ENCODE measurements around the gene PMEPA1. TPM values are rescaled to one million over a fixed set of nuclear protein-coding genes. Genes with fewer than 3 reads are reported as not detected.

PMEPA1 gene
- 20.3 and 23.5 TPM in 2 replicates for total RNA-seq

- peaks cover 34% of the 10 kb centered on the region for H3K79me2 ChIP-seq (ENCODE audit: insufficient read depth, low read length)
- no peaks in the 10 kb centered on the region for H3K27me3 ChIP-seq (ENCODE audit: insufficient read depth, low read length)
- no peaks in the 10 kb centered on the region for H3K36me3 ChIP-seq (ENCODE audit: insufficient read depth, low read length)
- DNase-seq (ENCODE audit: insufficient read length, low spot score, missing footprints), result peak; percentile 99
- no peak for TF ChIP-seq CTCF (IDR thresholded peaks at IDR 0.05; ENCODE audit: extremely low read depth, low read depth, low read length)
- H3K4me1 ChIP-seq (ENCODE audit: insufficient read depth, low read length), result peaks cover 41% of the 10 kb centered on the region
- peak within 1 kb of the TSS; percentile 85 for H3K27ac ChIP-seq (ENCODE audit: low read depth, low read length)
- H2AFZ ChIP-seq (ENCODE audit: low read length), result peak within 1 kb of the TSS; percentile 91
- peak within 1 kb of the TSS; percentile 96 for H3K4me2 ChIP-seq (ENCODE audit: insufficient read depth, low read length)
- no peaks in the 10 kb centered on the region for H3K9me3 ChIP-seq (ENCODE audit: low read depth, low read length)
- peak within 1 kb of the TSS; percentile 95 for H3K4me3 ChIP-seq (ENCODE audit: insufficient read depth, low read length)
- peaks cover 26% of the 10 kb centered on the region for H4K20me1 ChIP-seq (ENCODE audit: insufficient read depth, low read length)
Observed at GRCh38 chr20:57709823-57710799, at the start of gene PMEPA1. Gene PMEPA1 (minus strand): TSS chr20:57710015. CDS start chr20:57709582, 433 bp downstream.

- Histone ChIP-seq H3K4me1 (ENCODE audit: insufficient read depth, low read length) (no peaks in the 10 kb centered on the region), H3K79me2 (ENCODE audit: insufficient read depth, low read length) (no peaks in the 10 kb centered on the region), H2AFZ (ENCODE audit: low read length) (no peak overlapping the region), H3K36me3 (ENCODE audit: insufficient read depth, low read length) (no peaks in the 10 kb centered on the region), H3K27me3 (ENCODE audit: insufficient read depth, low read length) (peaks cover 18% of the 10 kb centered on the region), H3K27ac (ENCODE audit: low read depth, low read length) (no peak overlapping the region), H4K20me1 (ENCODE audit: insufficient read depth, low read length) (no peaks in the 10 kb centered on the region), H3K9me3 (ENCODE audit: low read depth, low read length) (no peaks in the 10 kb centered on the region), H3K4me3 (ENCODE audit: insufficient read depth, low read length) (no peak overlapping the region), H3K4me2 (ENCODE audit: insufficient read depth, low read length) (no peak overlapping the region)
- no peak for DNase-seq (ENCODE audit: insufficient read length, low spot score, missing footprints)
- TF ChIP-seq CTCF (IDR thresholded peaks at IDR 0.05; ENCODE audit: extremely low read depth, low read depth, low read length), result no peak
Observed at GRCh38 chr20:57757767-57758166, 48.0 kb upstream of the PMEPA1 start.

GRCh38 chr20:57756921-57757320 is 47.1 kb upstream of the PMEPA1 start:
- no peaks in the 10 kb centered on the region for H3K79me2 ChIP-seq (ENCODE audit: insufficient read depth, low read length)
- H3K4me1 ChIP-seq (ENCODE audit: insufficient read depth, low read length), result no peaks in the 10 kb centered on the region
- H3K4me3 ChIP-seq (ENCODE audit: insufficient read depth, low read length), result no peak overlapping the region
- no peaks in the 10 kb centered on the region for H3K9me3 ChIP-seq (ENCODE audit: low read depth, low read length)
- peaks cover 18% of the 10 kb centered on the region for H3K27me3 ChIP-seq (ENCODE audit: insufficient read depth, low read length)
- no peak overlapping the region for H3K27ac ChIP-seq (ENCODE audit: low read depth, low read length)
- no peaks in the 10 kb centered on the region for H4K20me1 ChIP-seq (ENCODE audit: insufficient read depth, low read length)
- H2AFZ ChIP-seq (ENCODE audit: low read length), result no peak overlapping the region
- TF ChIP-seq CTCF (IDR thresholded peaks at IDR 0.05; ENCODE audit: extremely low read depth, low read depth, low read length), result no peak
- H3K4me2 ChIP-seq (ENCODE audit: insufficient read depth, low read length), result no peak overlapping the region
- no peaks in the 10 kb centered on the region for H3K36me3 ChIP-seq (ENCODE audit: insufficient read depth, low read length)
- no peak for DNase-seq (ENCODE audit: insufficient read length, low spot score, missing footprints)

GRCh38 chr20:57756213-57756612 is 46.4 kb upstream of the PMEPA1 start:
- no peak overlapping the region for H3K4me3 ChIP-seq (ENCODE audit: insufficient read depth, low read length)
- H3K36me3 ChIP-seq (ENCODE audit: insufficient read depth, low read length), result no peaks in the 10 kb centered on the region
- H3K4me1 ChIP-seq (ENCODE audit: insufficient read depth, low read length), result no peaks in the 10 kb centered on the region
- no peak overlapping the region for H2AFZ ChIP-seq (ENCODE audit: low read length)
- H3K27ac ChIP-seq (ENCODE audit: low read depth, low read length), result no peak overlapping the region
- no peak for TF ChIP-seq CTCF (IDR thresholded peaks at IDR 0.05; ENCODE audit: extremely low read depth, low read depth, low read length)
- peaks cover 2% of the 10 kb centered on the region for H3K9me3 ChIP-seq (ENCODE audit: low read depth, low read length)
- no peaks in the 10 kb centered on the region for H3K79me2 ChIP-seq (ENCODE audit: insufficient read depth, low read length)
- no peaks in the 10 kb centered on the region for H4K20me1 ChIP-seq (ENCODE audit: insufficient read depth, low read length)
- H3K27me3 ChIP-seq (ENCODE audit: insufficient read depth, low read length), result peaks cover 16% of the 10 kb centered on the region
- no peak overlapping the region for H3K4me2 ChIP-seq (ENCODE audit: insufficient read depth, low read length)
- DNase-seq (ENCODE audit: insufficient read length, low spot score, missing footprints), result no peak
